HG03342 (cell line): Measurements from ENCODE around the gene VSIR.

Experiments
- ATAC-seq: cut with Tn5 transposase; IDR thresholded peaks from one replicate; pipeline ENCODE4 v1.9.1; 2021; ENCODE audit warnings: mild to moderate bottlenecking, moderate library complexity; ENCODE audit not compliant: unreplicated experiment

Gene VSIR

DNA sequence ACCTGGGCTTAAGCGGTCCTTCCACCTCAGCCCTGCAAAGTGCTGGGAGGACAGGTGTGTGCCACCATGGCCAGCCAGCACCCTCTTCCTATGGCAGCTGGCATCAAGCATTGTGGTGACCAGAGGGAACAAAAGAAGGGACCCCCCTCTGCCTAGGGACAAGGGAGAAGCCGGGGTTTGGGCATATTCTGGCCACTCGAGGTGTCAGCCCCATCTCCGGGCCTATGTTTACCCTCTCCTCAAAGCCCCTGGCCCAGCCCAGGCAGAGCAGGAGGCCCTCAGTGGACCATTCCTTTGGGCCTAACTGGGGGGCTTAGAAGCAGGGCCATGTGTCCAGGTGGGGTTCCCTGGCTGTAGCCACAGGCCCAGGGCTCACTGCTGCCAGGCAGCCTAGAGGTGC, 23.9 kb downstream of the VSIR start:
- ATAC-seq: no peak

DNA sequence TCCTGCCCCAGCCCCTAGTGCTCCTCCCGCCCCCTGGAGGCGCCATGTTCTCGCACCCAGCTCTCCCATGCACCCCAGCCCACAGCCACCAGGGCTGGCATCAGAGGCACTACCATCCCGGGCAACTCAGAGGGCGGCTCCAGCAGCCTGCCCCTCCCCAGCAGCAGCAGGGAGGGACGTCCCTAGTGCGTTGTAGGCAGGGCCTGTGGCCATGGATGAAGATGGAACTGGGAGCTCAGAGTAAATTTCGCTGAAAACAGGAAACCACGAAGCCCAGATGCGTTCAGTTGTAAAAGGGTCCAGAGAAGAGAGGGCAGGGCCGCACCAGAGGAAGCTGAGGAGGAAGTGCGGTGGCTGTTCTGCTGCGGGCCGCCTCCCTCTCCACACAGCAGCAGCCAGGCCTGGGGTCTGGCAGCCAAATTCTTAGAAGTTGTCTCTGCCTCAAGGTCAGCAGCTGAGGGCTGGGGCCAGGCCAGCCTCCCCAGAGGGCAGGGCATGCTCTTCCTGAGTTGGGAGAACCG, 24.6 kb downstream of the VSIR start:
- peak; percentile 46 for ATAC-seq

DNA sequence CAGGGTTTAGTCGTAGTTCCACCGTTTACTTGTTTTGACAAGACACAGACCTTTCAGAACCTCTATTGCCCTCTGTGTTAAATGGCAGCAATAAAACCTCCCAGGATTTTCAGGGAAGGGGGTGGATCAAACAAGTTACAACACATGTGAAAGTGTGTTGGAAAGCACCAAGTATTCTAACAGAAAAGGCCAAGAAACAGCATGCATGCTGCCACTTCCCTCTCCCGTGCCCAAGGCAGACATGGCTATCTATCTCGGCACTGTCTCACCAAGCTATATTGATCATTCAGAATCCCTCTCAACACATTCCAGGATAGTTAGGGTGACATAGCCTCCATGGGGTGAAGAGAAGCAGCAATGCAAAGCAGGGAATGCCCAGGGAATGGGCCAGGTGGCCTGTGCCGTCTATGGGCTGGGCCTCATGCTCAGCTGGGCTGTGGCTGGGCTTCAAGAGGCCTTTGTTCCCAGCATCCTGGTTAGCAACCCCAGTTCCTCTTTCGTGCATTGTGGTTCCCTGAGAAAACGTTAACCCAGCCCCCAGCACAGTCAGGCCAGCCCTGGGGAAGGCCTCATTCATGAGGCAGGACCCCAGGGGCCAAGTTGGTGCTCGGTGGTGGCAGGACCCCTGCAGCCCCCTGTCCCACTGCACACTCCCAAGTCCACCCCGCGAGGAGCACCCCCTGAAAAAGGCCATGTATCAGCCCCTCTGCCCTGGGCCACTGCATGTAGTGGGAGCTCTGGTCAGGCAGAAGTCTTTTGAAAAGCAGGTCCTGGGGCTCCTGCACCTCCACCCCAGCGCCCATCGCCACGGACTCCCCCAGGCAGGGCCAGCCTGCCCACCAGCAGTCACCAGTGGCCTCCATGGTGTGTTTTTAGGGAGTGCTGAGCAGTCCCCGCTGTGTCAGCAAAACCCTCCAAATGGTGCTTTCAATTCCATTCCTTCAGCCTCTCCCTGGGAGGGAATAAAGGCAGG, 25.5 kb downstream of the VSIR start:
- peak; percentile 40 for ATAC-seq

DNA sequence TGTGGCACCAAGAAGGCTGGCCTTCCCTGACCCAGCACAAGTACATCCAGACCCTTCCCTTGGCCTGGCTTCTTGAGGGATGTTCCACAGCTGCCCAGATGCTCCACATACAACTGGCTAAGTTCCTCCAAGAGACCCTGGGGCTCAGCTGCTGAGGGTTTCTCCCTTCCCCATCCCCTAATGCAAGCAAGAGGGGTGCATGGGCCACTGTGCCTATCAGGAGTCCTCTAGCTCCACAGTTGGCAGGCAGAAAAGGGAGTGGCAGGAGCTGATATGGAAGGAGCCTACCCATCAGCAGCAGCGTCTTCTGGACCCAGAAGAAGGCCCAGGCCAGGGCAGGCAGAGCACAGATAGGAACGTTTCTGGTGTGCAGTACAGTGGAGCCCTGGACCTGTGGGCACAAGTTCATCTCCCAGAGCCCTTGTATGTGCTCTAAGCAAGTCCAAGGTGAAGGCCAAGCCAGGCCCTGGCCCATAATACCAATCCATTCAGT, 26.2 kb downstream of the VSIR start:
- no peak for ATAC-seq

DNA sequence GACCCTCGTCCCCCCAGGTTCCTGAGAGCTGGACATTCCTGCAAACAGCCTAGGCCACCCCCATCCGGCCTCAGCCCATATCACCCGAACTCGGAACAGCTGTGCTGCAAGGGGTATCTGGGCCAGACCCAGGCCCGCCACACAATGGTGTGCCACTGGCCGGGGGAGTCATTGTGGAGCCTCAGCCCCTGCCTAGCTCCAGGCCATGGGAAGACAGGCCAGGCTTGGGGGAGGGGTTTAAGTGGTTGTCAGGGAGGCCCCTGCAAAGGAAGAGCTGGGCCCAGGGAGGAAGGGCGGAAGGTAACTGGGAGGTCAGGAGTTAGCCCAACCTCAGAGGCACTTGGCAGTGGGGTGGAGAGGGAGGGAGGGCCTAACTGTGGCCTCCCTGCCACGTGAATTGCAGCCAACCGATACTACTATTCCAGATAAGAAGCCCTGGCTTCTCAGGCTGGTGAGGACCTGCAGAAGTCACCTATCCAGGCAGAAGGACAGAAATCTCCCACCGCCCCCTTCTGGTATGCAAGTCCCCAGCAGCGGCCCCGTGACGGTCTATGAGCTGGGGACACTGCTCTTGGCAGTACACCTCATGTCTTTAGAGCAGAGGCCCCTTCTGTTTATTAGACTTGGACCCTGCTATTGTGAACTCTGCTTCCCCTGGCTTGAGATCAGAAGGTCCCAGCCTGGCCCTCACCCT, 26.8 kb downstream of the VSIR start:
- no peak for ATAC-seq

DNA sequence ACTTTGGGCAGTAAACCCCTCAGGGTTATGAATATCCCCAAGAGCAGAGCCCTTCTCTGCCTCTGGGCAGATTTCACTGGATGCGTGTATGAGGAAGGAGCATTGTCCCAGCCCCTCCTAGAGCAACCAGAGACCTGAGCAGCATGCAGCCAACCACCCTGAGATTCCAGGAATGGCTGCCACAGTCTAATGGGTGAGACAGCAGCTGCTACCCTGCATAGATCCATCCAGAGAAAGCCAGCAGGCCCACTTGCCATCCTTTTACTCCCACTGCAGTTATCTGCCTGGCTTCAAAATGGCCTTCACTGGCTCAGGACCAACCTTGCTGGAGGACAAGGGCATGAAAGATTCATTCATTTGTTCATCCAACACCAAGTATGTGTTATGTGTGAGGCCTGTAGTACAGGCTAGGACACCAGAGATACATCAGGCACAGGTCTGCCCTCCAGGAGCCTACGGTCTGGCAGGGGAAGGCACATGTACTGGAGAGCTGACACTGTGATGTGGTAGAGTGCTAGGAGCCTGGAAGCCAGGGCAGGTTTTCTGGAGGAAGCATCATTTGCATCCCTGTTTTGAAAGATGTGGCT, 27.6 kb downstream of the VSIR start:
- ATAC-seq: no peak

- ATAC-seq: no peak
Measured at GRCh38 chr10:71744897-71745663, 28.2 kb downstream of the VSIR start.

DNA sequence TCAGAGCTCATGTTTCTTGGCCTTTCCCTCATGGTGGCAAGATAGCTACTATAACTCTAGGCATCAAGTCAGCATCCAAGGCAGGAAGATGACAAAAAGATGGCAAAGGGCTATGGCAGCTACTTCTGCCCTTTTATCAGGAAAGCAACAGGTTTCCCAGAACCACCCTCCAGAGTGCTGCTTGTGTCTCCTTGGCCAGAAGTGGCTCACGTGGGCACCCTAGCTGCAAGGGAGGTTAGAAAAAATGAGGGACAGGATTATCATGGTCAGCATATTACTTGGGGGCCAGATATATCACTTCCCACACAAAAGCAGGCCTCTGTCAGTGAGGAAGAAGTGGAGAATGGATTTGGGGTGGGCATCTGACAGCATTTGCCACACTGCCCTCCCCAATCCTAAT, 29.5 kb downstream of the VSIR start:
- no peak for ATAC-seq

GRCh38 chr10:71743089-71743838, 30.1 kb downstream of the VSIR start:
- ATAC-seq: no peak

- ATAC-seq: no peak
Measured at GRCh38 chr10:71742301-71743088, 30.8 kb downstream of the VSIR start.

DNA sequence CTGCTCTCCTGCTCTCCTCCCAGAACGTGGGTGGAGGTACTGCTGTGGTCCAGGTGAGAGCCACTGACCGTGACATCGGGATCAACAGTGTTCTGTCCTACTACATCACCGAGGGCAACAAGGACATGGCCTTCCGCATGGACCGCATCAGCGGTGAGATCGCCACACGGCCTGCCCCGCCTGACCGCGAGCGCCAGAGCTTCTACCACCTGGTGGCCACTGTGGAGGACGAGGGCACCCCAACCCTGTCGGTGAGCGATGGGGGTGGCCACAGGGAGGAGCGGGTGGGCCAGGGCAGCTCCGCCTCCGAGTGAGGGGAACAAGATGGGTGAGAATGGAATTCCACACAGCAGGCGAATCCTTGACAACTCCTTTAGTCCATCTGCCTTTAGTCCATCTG, 31.6 kb downstream of the VSIR start:
- ATAC-seq: no peak

DNA sequence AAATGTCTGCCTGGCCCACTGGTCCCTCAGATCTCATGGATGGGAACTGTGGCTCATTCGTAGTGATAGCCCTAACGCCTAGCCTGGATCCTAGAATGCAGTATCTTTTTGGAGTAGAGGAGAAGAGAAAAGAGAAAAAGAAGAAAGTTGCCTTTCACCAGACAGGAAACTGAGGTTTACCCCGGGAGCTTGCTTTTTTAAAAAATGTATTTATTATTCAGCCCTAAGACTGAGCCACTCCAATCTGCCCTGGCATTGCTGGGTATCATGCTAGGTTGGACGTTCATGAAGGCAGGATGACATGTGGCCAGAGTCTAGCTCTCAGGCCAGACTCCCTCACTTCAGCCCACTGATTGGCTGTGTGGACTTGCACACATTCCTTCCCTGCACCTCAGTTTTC, 32.3 kb downstream of the VSIR start:
- ATAC-seq: no peak

DNA sequence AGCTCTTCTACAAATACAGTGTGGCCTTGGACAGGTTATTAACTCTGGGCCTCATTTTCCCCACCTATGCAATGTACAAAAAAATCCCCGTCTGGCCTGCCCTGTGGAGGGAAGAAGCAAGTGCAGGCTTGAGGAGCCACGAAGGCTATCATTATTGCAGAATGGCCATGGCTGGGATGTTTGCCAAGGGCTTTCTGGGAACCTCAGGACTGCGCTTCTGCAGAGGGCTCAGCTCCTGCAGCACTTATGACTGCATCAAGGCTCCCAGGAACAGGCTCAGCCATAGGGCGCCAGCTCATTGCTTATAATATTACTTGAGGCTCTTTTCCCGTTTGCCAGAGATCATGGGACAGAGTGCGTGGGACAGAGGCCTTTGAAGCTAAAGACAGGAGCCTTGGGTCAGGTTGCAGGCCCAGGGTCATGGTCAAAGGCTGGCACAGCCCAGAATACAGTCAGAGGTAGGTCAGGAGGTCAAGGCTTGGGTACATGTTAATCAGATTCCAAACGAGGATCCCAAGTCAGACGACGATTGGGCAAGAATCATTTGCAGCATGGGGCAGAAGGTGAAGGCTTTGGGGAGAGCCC, 33.2 kb downstream of the VSIR start:
- no peak for ATAC-seq

DNA sequence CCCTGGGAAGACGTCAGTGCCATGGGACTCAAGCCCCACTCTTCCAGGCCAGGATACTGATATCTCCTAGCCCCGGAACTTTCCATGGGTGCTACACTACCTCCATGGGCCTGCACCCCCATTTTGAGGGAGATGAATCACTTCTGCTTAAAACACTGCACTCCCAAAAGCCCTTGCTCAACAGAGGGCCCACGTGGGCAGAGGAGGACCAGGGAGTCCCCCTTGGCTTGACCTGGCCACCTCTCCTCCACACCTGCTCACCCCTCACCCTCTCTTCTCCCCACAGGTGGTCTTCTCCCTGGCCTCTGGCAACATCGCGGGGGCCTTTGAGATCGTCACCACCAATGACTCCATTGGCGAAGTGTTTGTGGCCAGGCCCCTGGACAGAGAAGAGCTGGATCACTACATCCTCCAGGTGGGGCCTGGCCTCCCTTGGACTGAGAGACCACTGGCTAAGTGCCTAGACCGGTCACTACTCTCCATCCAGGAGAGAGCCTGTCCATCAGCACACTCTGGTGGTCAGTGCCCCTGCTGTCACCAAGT, 33.9 kb downstream of the VSIR start:
- ATAC-seq: no peak

DNA sequence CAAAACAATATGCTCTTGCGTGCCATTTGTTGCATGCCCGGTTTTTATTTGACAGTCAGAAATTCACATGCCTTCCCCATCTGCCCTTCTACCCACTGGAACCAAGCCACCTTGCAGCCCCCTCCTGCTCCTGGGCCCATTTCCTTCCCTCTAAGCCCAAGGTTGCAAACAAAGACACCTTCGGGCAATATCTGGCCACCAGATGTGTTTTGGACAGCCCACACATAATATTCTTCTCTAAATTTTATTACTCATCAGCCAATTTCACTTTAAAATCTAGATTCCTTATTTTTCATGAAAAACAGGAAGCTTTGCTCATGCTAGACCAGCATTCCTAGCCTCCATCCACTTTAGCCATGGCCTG, 35.5 kb downstream of the VSIR start:
- no peak for ATAC-seq

DNA sequence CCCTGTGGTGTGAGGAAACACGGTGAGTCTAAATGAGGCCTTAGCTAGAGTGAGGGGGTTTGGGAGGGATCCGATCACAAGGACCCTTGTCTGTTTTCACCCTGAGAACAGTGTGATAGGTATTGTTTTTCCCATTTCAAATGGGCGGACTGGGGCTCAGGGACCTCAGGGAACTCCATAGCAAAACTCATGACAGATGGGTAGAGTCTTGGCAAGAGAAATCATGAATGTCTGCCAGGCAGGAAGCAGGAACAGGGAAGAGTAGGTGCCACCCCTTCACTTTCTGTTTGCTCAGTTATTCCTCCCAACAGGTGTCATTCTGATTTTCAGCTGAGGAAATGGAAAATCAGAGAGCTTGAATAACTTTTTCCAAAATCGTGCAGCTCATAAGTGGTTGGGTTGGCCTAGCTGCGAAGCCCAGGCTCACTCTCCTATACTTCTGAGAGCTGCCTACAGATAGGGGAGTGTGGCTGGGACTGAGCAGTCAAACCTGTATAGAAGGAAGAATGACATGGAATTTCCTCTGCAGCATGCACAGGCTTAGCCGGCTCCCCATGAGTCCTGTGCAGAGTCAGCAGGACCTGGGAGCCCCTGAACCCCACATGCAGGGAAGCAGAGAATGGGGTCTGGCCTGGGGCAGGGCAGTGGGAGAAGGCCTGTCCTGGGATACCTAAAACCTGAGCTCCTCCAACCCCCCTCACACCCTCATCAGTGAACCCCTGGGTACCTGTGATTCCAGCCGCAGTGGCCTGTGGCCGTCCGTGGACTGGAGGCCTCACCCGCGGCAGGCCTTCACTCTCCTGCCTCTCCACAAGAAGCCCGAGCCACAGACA, 36.1 kb downstream of the VSIR start:
- ATAC-seq: no peak

DNA sequence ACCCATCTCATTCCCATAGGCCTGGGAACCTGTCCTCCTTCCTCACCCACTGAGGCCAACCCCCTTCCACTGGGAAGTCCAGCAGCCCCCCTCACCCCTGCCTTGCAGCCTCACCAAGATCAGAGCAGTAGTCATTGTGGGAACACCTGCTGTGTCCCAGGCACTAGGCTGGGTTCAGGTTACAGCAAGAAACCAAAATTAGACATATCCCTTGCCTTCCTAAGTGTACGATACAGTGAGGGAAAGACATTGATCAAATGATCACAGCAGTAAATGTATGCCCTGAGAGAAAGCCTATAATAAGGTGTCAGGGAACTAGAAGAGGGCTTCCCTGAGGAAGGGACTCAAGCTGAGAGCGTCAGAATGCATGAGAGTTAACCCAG, 36.8 kb downstream of the VSIR start:
- no peak for ATAC-seq
